NCI-H2029 (cell line): ENCODE data around the gene SLC7A1.

Source experiments
- DNase-seq: peaks from one replicate; lab custom pipeline; 2025; lab: John Stamatoyannopoulos, UW

Gene SLC7A1

DNA sequence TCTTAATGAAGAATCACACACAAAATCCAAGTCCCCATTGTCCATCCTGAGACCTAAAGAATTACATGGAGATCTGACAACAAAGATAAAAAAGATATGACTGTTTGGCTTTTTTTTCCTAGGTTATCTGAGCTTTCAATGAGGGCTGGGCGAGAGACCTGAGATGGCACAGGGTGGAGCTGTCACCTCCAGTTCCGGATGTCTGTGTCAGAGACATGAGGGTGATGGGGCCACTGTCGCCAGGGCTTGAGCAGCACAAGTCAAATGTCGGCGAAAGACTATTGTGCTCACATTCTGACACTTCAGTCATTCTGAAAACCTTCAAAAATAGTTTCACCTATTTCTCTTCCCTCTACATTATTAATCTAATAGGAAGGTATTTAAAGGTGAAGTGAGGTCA lies 65.7 kb downstream of the SLC7A1 start:
- DNase-seq = no peak

DNA sequence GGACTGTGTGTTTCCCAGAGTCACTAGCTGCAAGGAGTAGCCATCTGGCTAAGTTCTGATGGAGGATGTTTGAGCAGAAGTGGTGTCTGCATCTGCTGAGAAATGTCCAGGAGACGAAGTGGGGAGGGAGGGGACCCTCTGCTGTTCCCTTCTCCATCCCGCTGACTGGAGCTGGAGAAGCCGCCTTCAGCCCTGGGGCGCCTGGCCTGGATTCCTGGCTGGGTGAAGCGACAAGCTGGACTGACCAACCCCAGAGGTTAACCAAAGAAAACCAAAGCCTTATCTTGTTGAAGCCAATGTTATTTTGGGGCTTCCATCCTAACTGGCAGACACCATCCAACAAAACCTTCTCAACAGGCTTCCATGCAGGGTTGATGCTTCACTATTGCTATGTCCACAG lies 67.6 kb downstream of the SLC7A1 start:
- DNase-seq = no peak

- no peak for DNase-seq
These were observed 68.0 kb downstream of the SLC7A1 start for GRCh38 chr13:29527511-29527910.

DNA sequence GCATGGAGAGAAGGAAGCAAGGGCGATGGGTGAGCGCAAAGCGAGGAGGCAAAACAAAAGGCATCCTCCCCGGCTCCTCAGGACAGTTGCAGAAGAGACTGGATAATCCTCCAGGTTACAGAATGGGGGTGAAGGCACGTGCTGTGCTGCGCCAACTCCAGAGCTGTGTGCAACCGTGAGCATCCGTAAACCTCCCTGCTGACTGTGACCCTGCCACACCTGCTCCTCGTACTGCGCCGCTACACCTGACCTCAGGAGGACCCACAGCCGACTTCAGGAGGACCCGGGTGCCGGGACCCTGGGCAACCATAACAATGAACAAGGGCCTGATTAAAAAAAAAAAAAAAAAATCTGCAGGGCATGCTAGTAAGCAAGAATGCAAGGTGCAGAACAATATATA lies 68.7 kb downstream of the SLC7A1 start:
- DNase-seq = no peak

DNA sequence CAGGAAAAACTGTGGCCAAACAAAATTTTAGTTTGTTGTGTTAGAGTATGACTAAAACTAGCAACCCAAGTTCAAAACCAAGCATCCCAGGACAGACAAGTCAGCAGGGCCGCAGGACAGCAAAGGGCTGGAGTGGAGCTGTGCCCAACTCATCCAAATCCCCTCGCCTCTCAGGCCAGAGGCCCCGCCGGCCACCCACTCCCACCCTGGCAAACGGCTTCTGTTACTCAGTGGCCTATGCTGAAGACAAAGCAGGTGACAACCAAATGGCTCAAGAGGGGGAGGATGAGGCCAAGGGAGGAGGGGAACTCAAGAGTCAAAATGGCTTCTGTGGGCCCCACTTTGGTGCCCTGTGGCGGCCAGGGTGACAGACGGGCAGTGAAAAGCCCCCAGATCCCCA lies 69.7 kb downstream of the SLC7A1 start:
- DNase-seq = no peak

GRCh38 chr13:29524641-29525040 lies 70.8 kb downstream of the SLC7A1 start:
- DNase-seq = no peak

DNA sequence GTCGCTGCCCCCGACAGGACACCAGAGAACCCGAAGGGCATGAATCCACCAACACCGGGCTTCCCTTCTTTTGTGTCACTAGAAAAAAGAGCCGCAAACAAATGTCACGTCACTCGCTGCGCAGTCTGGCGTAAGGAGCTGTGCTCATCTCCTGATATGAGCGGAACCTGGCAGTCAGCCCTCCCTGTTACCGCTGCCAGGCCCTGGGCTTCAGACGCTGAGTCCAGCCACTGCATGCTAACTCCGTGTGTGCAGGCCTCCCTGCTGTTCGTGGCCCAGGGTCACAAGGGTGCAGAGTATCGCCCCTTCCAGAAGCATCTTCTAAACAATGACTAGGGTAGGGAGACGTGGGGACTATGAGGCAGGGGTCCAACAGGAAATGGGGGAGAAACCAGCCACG lies 71.3 kb downstream of the SLC7A1 start:
- no peak for DNase-seq

- no peak for DNase-seq
These were observed 72.1 kb downstream of the SLC7A1 start for GRCh38 chr13:29523199-29523961.

- no peak for DNase-seq
These were observed 73.3 kb downstream of the SLC7A1 start for GRCh38 chr13:29522044-29522685.

- DNase-seq = no peak
These were observed 74.2 kb downstream of the SLC7A1 start for GRCh38 chr13:29521336-29521735.

GRCh38 chr13:29520671-29521070 lies 74.8 kb downstream of the SLC7A1 start:
- no peak for DNase-seq

DNA sequence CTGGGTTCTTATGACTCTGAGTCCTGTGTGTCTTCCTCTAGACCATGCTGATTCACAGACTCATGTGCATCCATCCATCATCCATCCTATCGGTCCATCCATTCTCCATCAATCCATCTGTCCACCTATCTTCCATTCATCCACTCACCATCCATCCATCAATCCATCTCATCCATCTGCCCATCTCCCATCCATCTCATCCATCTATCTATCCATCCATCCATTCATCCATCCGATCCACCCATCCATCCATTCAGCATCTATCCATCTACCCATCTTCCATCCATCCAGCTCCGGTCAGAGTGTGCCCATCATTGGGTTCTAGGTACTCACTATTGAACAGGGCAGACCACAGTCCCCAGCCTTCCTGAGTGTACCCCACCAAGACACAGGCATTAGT lies 75.6 kb downstream of the SLC7A1 start:
- no peak for DNase-seq

- no peak for DNase-seq
These were observed 78.6 kb downstream of the SLC7A1 start for GRCh38 chr13:29516880-29517279.

- DNase-seq = no peak
These were observed 79.5 kb downstream of the SLC7A1 start for GRCh38 chr13:29516012-29516411.

- DNase-seq = no peak
These were observed 80.1 kb downstream of the SLC7A1 start for GRCh38 chr13:29515372-29515771.

DNA sequence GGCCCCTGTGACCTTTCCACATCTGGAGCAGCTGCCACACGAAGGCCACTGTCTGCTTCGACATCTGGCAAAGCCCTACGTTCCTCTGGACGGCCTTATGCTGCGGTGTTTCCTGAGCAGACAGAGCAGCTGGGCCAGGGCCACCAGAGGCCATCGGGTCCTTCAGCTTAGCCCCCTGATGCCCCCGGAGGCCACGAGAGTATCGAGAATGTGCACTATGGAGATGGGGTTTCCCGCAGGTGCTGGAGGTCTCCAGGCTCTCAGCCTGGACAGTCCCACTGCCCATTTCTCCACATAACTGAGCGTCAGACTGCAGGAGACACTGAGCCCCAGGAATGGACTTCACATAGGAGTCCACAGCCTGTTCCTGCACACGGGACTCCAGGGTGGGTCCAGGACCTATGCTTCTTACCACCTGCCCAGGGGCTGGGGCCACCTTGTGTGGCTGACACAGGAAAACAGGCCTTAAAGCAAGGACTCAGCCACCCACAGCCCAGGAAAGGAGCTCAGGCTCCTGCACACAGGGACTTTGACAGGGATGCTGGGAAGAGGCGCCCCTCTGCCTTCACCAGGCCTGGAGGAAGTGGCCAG lies 80.7 kb downstream of the SLC7A1 start:
- DNase-seq = no peak

DNA sequence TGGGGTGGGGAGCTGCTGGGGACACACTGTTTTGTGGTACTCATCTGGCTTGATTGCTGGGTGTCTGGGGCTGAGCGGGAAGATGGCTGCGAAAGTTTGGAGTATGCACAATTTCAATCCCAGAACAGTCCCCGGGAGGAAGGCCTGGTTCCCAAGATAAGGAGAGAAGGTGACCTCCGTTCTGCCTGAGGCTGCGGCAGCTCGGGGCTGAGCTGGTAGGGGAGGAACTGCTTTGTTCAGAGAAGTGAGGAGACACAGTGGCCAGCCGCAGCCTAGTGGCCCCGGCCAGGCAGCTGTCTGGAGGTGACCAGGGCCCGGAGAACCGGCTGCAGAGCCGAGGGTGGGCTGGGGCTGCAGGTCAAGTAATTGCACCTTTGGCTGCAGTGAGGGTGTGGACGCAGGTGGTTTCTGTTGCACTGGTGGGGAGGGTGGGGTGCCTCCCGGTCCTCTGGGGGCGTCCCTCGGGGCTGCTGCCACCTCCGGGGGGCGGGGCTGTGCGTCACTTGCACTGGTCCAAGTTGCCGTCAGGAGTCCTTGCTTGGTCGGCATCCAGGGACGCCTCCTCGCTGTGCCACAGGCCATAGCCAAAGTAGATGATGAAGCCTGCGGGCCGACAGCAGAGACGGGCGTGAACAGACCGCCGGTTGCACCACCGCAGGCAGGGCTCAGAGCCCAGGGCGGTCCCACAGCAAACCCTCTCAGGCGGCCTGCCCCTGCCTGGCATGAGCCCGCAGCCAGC lies 81.3 kb downstream of the SLC7A1 start:
- DNase-seq = no peak

GRCh38 chr13:29513002-29513980 lies 82.2 kb downstream of the SLC7A1 start:
- DNase-seq = no peak

GRCh38 chr13:29511980-29512379 lies 83.5 kb downstream of the SLC7A1 start:
- no peak for DNase-seq

GRCh38 chr13:29511106-29511796 lies 84.2 kb downstream of the SLC7A1 start:
- DNase-seq = no peak

DNA sequence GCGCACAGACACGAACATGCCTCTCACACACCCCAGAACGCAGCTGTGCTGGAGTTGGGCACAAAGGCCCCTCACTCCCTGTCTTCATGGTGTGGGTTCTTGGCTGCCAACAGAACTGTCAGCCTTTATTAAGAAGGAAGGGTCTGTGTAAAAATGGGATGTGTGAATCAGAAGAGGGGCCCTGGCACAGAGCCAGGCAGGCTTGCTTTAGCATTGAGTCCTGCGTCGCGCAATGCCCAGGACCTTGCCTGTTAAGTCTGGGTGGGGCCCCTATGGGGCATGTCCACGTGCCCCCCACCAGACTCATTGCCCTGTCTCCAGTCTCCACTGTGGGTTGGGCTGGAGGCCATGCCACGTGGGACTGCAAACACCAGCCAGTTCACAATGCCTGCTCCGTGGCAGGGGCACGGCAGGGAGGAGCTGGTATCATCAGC lies 84.8 kb downstream of the SLC7A1 start:
- DNase-seq = no peak
